H1 (cell line): ENCODE data around the gene GBE1. TPM values are rescaled to one million over a fixed set of nuclear protein-coding genes. Genes with fewer than 3 reads are reported as not detected.

Source experiments
- CTCF ChIA-PET: fragments of 300-600 bp; sonication (Branson Sonifier 250); formaldehyde crosslinking; loops from one replicate; lab custom pipeline; 2021; ENCODE audit not compliant: partially characterized antibody; lab: Charles Lee
- POLR2A ChIA-PET: fragments of 300-600 bp; sonication (Branson Sonifier 250); formaldehyde crosslinking; loops from one replicate; lab custom pipeline; 2021; ENCODE audit warnings: inconsistent platforms; ENCODE audit not compliant: partially characterized antibody; lab: Charles Lee
- DNase-seq, 2 experiments: peaks; one replicate each; pipeline versions ENCODE4 v3.0.0 to v3.0.0-alpha.2; 2010 to 2022; ENCODE audit warnings: low spot score in 2 of 2, low read depth in 1 of 2, mixed read lengths in 1 of 2
- FAIRE-seq: peaks from 2 replicates; lab custom pipeline; 2011; peaks lifted over from hg19 to GRCh38; lab: Jason Lieb, UNC
- H2AFZ ChIP-seq: 2 replicates; pipeline ENCODE4 v1.8.1; 2012; ENCODE audit warnings: low read length, inconsistent platforms
- H2AK5ac ChIP-seq: 2 replicates; pipeline ENCODE4 v1.6.1; 2013; ENCODE audit warnings: low read depth, low read length
- H2BK120ac ChIP-seq: replicated peaks from 2 replicates; pipeline ENCODE3; 2013; ENCODE audit warnings: low read depth, low read length, inconsistent platforms
- H2BK12ac ChIP-seq: 2 replicates; pipeline ENCODE4 v1.6.1; 2013; ENCODE audit warnings: low read depth, low read length
- H2BK15ac ChIP-seq: 2 replicates; pipeline ENCODE4 v1.6.1; 2013; ENCODE audit warnings: low read length
- H2BK20ac ChIP-seq: 2 replicates; pipeline ENCODE4 v1.6.1; 2013; ENCODE audit warnings: low read length
- H2BK5ac ChIP-seq: 2 replicates; pipeline ENCODE4 v1.6.1; 2013; ENCODE audit warnings: low read depth, low read length
- H3K14ac ChIP-seq: 2 replicates; pipeline ENCODE4 v1.6.1; 2013; ENCODE audit warnings: inconsistent platforms; ENCODE audit not compliant: insufficient read length
- H3K18ac ChIP-seq: 2 replicates; pipeline ENCODE4 v1.6.1; 2013; ENCODE audit warnings: low read length; ENCODE audit errors: extremely low read depth
- H3K23ac ChIP-seq: 2 replicates; pipeline ENCODE4 v1.6.1; 2013; ENCODE audit warnings: inconsistent platforms; ENCODE audit not compliant: insufficient read length
- H3K23me2 ChIP-seq: 2 replicates; pipeline ENCODE4 v1.6.1; 2013; ENCODE audit warnings: low read depth, low read length
- H3K27ac ChIP-seq: 2 replicates; pipeline ENCODE4 v1.6.1; 2011; ENCODE audit warnings: low read depth, low read length, inconsistent platforms
- H3K27me3 ChIP-seq, 4 experiments: replicated peaks in 1 of 4; 1 replicate in 1 of 4; 2 replicates in 3 of 4; pipeline versions ENCODE4 v1.6.1 to v1.8.1; 2011 to 2013; ENCODE audit warnings: low read length in 3 of 4, mild to moderate bottlenecking in 3 of 4, inconsistent platforms in 2 of 4, mixed read lengths in 2 of 4, moderate library complexity in 1 of 4; ENCODE audit not compliant: control insufficient read depth in 3 of 4, insufficient read depth in 3 of 4; ENCODE audit errors: extremely low read depth in 1 of 4
- H3K36me3 ChIP-seq, 4 experiments: 2 replicates each; pipeline versions ENCODE4 v1.6.1 to v1.8.1; 2011 to 2013; ENCODE audit warnings: mild to moderate bottlenecking in 4 of 4, low read length in 3 of 4, moderate library complexity in 2 of 4, control low read depth in 1 of 4, inconsistent platforms in 1 of 4; ENCODE audit not compliant: insufficient read depth in 4 of 4, control insufficient read depth in 2 of 4
- H3K4ac ChIP-seq: replicated peaks from 2 replicates; pipeline ENCODE3; 2013; ENCODE audit warnings: low read length, low read depth, mixed read lengths, inconsistent platforms; ENCODE audit not compliant: insufficient read length
- H3K4me1 ChIP-seq, 4 experiments: replicated peaks in 1 of 4; 1 replicate in 1 of 4; 2 replicates in 3 of 4; pipeline versions ENCODE4 v1.6.1 to v1.8.1; 2011 to 2013; ENCODE audit warnings: low read length in 3 of 4, inconsistent platforms in 2 of 4, mixed read lengths in 1 of 4; ENCODE audit not compliant: insufficient read depth in 4 of 4, control insufficient read depth in 3 of 4
- H3K4me2 ChIP-seq, 2 experiments: 2 replicates each; pipeline versions ENCODE4 v1.6.1 to v1.8.1; 2011 to 2013; ENCODE audit warnings: low read depth in 2 of 2, low read length in 2 of 2, control low read depth in 1 of 2, inconsistent platforms in 1 of 2, mild to moderate bottlenecking in 1 of 2; ENCODE audit not compliant: insufficient read depth in 1 of 2
- H3K4me3 ChIP-seq, 4 experiments: fragments of 200-600, 300-600 bp in 1 of 4; sonication (generic), shearing (Covaris generic), sonication (Bioruptor Twin) in 1 of 4; 2 replicates each; pipeline versions ENCODE4 v1.5.1 to v1.8.1; 2011 to 2016; ENCODE audit warnings: low read length in 4 of 4, low read depth in 3 of 4, control low read depth in 2 of 4, inconsistent platforms in 2 of 4, mild to moderate bottlenecking in 2 of 4, mixed read lengths in 1 of 4, moderate library complexity in 1 of 4; ENCODE audit not compliant: insufficient read depth in 2 of 4; ENCODE audit errors: extremely low read depth in 1 of 4
- H3K56ac ChIP-seq: replicated peaks from 2 replicates; pipeline ENCODE3; 2013; ENCODE audit warnings: low read depth, mild to moderate bottlenecking, mixed read lengths, low read length, inconsistent platforms; ENCODE audit not compliant: insufficient read length
- H3K79me1 ChIP-seq: 2 replicates; pipeline ENCODE4 v1.6.1; 2013; ENCODE audit warnings: low read depth, low read length, control low read depth
- H3K79me2 ChIP-seq, 2 experiments: 2 replicates each; pipeline versions ENCODE4 v1.6.1 to v1.8.1; 2012 to 2013; ENCODE audit warnings: low read length in 2 of 2, mild to moderate bottlenecking in 2 of 2, inconsistent platforms in 1 of 2; ENCODE audit not compliant: insufficient read depth in 2 of 2, control insufficient read depth in 1 of 2
- H3K9ac ChIP-seq, 4 experiments: replicated peaks in 1 of 4; 1 replicate in 1 of 4; 2 replicates in 3 of 4; pipeline versions ENCODE4 v1.6.1 to v1.8.1; 2011 to 2013; ENCODE audit warnings: low read depth in 3 of 4, low read length in 3 of 4, control low read depth in 2 of 4, mild to moderate bottlenecking in 2 of 4, moderate library complexity in 2 of 4, inconsistent platforms in 1 of 4; ENCODE audit errors: extremely low read depth in 1 of 4
- H3K9me3 ChIP-seq, 2 experiments: 2 replicates each; pipeline versions ENCODE4 v1.6.1 to v1.8.1; 2012 to 2013; ENCODE audit warnings: mild to moderate bottlenecking in 2 of 2, moderate library complexity in 2 of 2, control low read depth in 1 of 2, inconsistent platforms in 1 of 2, low read depth in 1 of 2, low read length in 1 of 2, mixed read lengths in 1 of 2; ENCODE audit not compliant: insufficient read depth in 2 of 2
- H4K20me1 ChIP-seq, 2 experiments: replicated peaks in 1 of 2; 2 replicates each; pipeline versions ENCODE3 to v1.8.1; 2011 to 2013; ENCODE audit warnings: inconsistent platforms in 2 of 2, low read length in 2 of 2, mild to moderate bottlenecking in 1 of 2; ENCODE audit not compliant: insufficient read depth in 2 of 2, control insufficient read depth in 1 of 2
- H4K5ac ChIP-seq: 2 replicates; pipeline ENCODE4 v1.6.1; 2013; ENCODE audit warnings: low read length, low read depth, mixed read lengths, inconsistent platforms; ENCODE audit not compliant: insufficient read length
- H4K8ac ChIP-seq: 2 replicates; pipeline ENCODE4 v1.8.0; 2013; ENCODE audit warnings: mild to moderate bottlenecking, moderate library complexity, low read length, inconsistent platforms; ENCODE audit not compliant: insufficient read depth; ENCODE audit errors: extremely low read depth
- H4K91ac ChIP-seq: replicated peaks from 2 replicates; pipeline ENCODE3; 2013; ENCODE audit warnings: low read length, mixed read lengths, inconsistent platforms; ENCODE audit not compliant: insufficient read length
- BACH1 ChIP-seq: IDR thresholded peaks from 2 replicates; pipeline ENCODE4 v1.6.1; 2012; ENCODE audit warnings: low read length, improper control_type of control experiment
- CBX8 ChIP-seq: fragments of 300-800, 300-1000 bp; sonication (generic); IDR thresholded peaks from 2 replicates; pipeline ENCODE4 v1.7.1; 2016; ENCODE audit warnings: low read depth, low read length, borderline replicate concordance
- CHD2 ChIP-seq: IDR thresholded peaks from 2 replicates; pipeline ENCODE4 v1.6.1; 2012; ENCODE audit warnings: low read length, improper control_type of control experiment
- GTF2F1 ChIP-seq: IDR thresholded peaks from 2 replicates; pipeline ENCODE4 v1.6.1; 2012; ENCODE audit warnings: low read depth, low read length, improper control_type of control experiment, borderline replicate concordance
- MAFK ChIP-seq: IDR thresholded peaks from 2 replicates; pipeline ENCODE4 v1.6.1; 2012; ENCODE audit warnings: low read depth, mild to moderate bottlenecking, improper control_type of control experiment, low read length
- RAD21 ChIP-seq, 2 experiments: IDR thresholded peaks in 1 of 2; conservative IDR thresholded peaks in 1 of 2; 2 replicates each; pipeline ENCODE4 v1.6.1; 2011; ENCODE audit warnings: low read depth in 2 of 2, low read length in 2 of 2, improper control_type of control experiment in 1 of 2, inconsistent platforms in 1 of 2, mild to moderate bottlenecking in 1 of 2, moderate library complexity in 1 of 2
- RFX5 ChIP-seq: IDR thresholded peaks from 2 replicates; pipeline ENCODE4 v1.6.1; 2011; ENCODE audit warnings: low read depth, low read length, improper control_type of control experiment, borderline replicate concordance
- RNF2 ChIP-seq: fragments of 200-900, 300-1000 bp; sonication (generic); IDR thresholded peaks from 2 replicates; pipeline ENCODE4 v1.7.1; 2016; ENCODE audit warnings: borderline replicate concordance, low read depth, mild to moderate bottlenecking, antibody characterized with exemption, low read length; ENCODE audit not compliant: poor library complexity, severe bottlenecking; ENCODE audit errors: missing control alignments
- SAP30 ChIP-seq: fragments of 300-600 bp; sonication (generic); IDR thresholded peaks from 2 replicates; pipeline ENCODE4 v1.7.1; 2012; ENCODE audit warnings: low read length, moderate library complexity, mild to moderate bottlenecking, inconsistent platforms; ENCODE audit not compliant: insufficient read depth, insufficient replicate concordance
- SP1 ChIP-seq: IDR thresholded peaks from 2 replicates; pipeline ENCODE4 v1.6.1; 2011; ENCODE audit warnings: low read depth, low read length
- SP2 ChIP-seq: IDR thresholded peaks from 2 replicates; pipeline ENCODE4 v1.6.1; 2012; ENCODE audit warnings: mild to moderate bottlenecking, low read length, inconsistent platforms
- TAF7 ChIP-seq: optimal IDR thresholded peaks from 2 replicates; pipeline ENCODE3; 2011; ENCODE audit warnings: low read depth, mild to moderate bottlenecking, inconsistent platforms, low read length, moderate library complexity, borderline replicate concordance
- ZNF274 ChIP-seq: IDR thresholded peaks from 2 replicates; pipeline ENCODE4 v1.7.0; 2012; ENCODE audit warnings: low read length, borderline replicate concordance; ENCODE audit errors: extremely low read depth
- WGBS, 2 experiments: shearing (Covaris generic) in 1 of 2; methylation state at CpG; one replicate each; pipeline versions ENCODE4 v1.1.6 to v1.1.7; 2013 to 2015; ENCODE audit warnings: low lambda C conversion rate in 2 of 2, mixed read lengths in 2 of 2, inconsistent platforms in 1 of 2, low coverage in 1 of 2, missing lambda C conversion rate in 1 of 2; ENCODE audit not compliant: insufficient replicate concordance in 2 of 2, insufficient coverage in 1 of 2, insufficient read length in 1 of 2; ENCODE audit errors: extremely low coverage in 1 of 2, missing lambda C conversion rate in 1 of 2; 5-methylcytosine and 5-hydroxymethylcytosine counted together
- polyA plus RNA-seq, 7 experiments: library from polyadenylated mRNA; depleted of rRNA in 3 of 7; stranded (reverse) in 5 of 7; unstranded in 2 of 7; fragments of >200 nt in 5 of 7; fragments of 200-250 nt in 2 of 7; gene quantifications; 1 replicate in 5 of 7; 2 replicates in 1 of 7; 4 replicates in 1 of 7; pipeline versions ENCODE4 v1.2.1 to v1.2.3, GENCODE V29; 2011 to 2013; ENCODE audit warnings: missing spikeins in 2 of 7, mixed read lengths in 2 of 7
- total RNA-seq: library from RNA; stranded (reverse); fragmentation: NEBNext Ultra II Directional; extraction: Animal tissue kit (Norgen Biotek cat#: 25700); gene quantifications from 2 replicates; pipeline ENCODE4 v1.2.1, GENCODE V29; 2021

The GBE1 gene
- total and polyA plus RNA-seq, 2 of the 8 experiments (the other 6 are each of a cell fraction or from before 2014, with no cell fraction given) = 3.3 to 7.3 TPM

DNA sequence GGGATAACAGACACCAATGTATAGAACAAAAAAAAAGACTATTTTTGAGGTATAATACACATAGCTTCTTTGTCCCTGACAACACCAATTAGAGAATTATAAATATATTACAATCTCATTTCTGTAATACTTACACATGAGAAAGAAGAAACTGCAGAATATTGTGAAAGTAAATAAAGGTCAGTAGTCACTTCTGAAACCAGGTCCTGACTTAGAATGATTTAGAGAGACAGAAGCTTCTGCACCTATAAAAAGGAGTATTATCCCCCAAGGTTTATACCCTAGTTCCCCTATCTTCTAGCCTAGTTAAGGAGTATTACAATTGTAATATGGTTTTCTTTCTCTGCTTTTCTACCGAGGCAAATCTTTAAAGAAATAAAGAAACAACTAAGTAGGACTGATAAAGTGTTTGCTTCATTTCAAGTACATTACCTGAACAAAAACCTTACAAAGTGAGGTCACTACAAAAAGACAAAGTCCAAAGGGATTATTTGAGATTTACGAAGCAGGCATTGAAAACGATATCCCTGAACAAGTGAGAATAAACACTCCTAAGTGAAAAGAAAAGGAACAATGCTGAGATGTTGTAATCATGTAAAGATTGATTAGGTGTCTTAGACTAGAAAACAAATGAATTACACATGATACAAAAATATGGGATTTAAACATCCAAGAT is 103.0 kb downstream of the GBE1 start:
- WGBS, 2 experiments = 98% methylated on average over 3 of the region's 3 CpGs; no CpG with 5 or more reads in 1 of the 2 experiments
- no peak overlapping the region for H3K23ac ChIP-seq
- no peak overlapping the region for H2BK5ac ChIP-seq
- no peak for TF ChIP-seq ZNF274
- TF ChIP-seq SP2 = no peak
- no peak for TF ChIP-seq MAFK
- no peak for TF ChIP-seq CHD2
- no peak for TF ChIP-seq TAF7
- TF ChIP-seq SAP30 = no peak
- TF ChIP-seq CBX8 = no peak
- no peak for TF ChIP-seq RNF2
- TF ChIP-seq RAD21 (IDR thresholded peaks at IDR 0.05 in 1 of 2, conservative IDR thresholded peaks at IDR 0.05 in 1 of 2; ENCODE audit: low read depth in 2 of 2, low read length in 2 of 2) = no peak
- no peak for TF ChIP-seq RFX5
- no peak for TF ChIP-seq BACH1
- no peak for TF ChIP-seq SP1
- TF ChIP-seq GTF2F1 = no peak

More for the DNA sequence above, 103.0 kb downstream of the GBE1 start:
- Histone ChIP-seq H3K27ac (no peak overlapping the region), H3K18ac (no peak overlapping the region), H3K23me2 (no peaks in the 10 kb centered on the region), H2BK120ac (no peak overlapping the region), H3K14ac (no peak overlapping the region), H2AFZ (no peak overlapping the region), H4K91ac (no peak overlapping the region), H3K4me3 (no peak overlapping the region), H3K9ac (no peak overlapping the region), H2BK12ac (no peak overlapping the region), H3K56ac (no peak overlapping the region), H3K4me1 (no peaks in the 10 kb centered on the region), H3K4ac (no peak overlapping the region), H2BK20ac (no peak overlapping the region), H4K5ac (no peak overlapping the region), H3K36me3 (no peaks in the 10 kb centered on the region), H4K20me1 (no peaks in the 10 kb centered on the region), H3K79me1 (no peaks in the 10 kb centered on the region), H3K4me2 (no peak overlapping the region), H2BK15ac (no peak overlapping the region), H3K79me2 (no peaks in the 10 kb centered on the region), H4K8ac (no peak overlapping the region), H2AK5ac (no peak overlapping the region), H3K9me3 (no peaks in the 10 kb centered on the region), H3K27me3 (no peaks in the 10 kb centered on the region)
- POLR2A ChIA-PET = no interaction called here
- CTCF ChIA-PET = interaction anchor here (1.0 kb wide), 1 partner anchor 14 kb away, joined by 3 read pairs; no protein-coding TSS in a partner anchor
- DNase-seq (no peak), FAIRE-seq (no peak)
